Naive B cell (primary cell): ENCODE results near the gene ABCB9. TPM values are rescaled to one million over a fixed set of nuclear protein-coding genes. Genes with fewer than 3 reads are reported as not detected.

Experiments
- ATAC-seq, 2 donors: fragments of 150-1000 bp; cut with Tn5 transposase; 2 replicates each; pipeline ENCODE4 v1.10.0; 2021; ENCODE audit warnings: low read depth in 2 of 2, mild to moderate bottlenecking in 2 of 2, moderate library complexity in 2 of 2
- DNase-seq: peaks from one replicate; pipeline ENCODE4 v3.0.0; 2022
- H3K27ac Mint-ChIP-seq, 6 donors: one replicate each; pipeline ENCODE4 v1.8.0; 2020 to 2022; ENCODE audit warnings: mild to moderate bottlenecking in 6 of 6, mixed read lengths in 6 of 6, moderate library complexity in 5 of 6, inconsistent platforms in 2 of 6
- H3K27me3 Mint-ChIP-seq, 3 donors: one replicate each; pipeline ENCODE4 v1.8.0; 2021 to 2022; ENCODE audit warnings: mixed read lengths in 3 of 3, mild to moderate bottlenecking in 1 of 3
- H3K36me3 Mint-ChIP-seq, 2 donors: one replicate each; pipeline ENCODE4 v1.8.0; 2020 to 2022; ENCODE audit warnings: mixed read lengths in 2 of 2, inconsistent platforms in 1 of 2, mild to moderate bottlenecking in 1 of 2
- H3K4me1 Mint-ChIP-seq, 3 donors: one replicate each; pipeline ENCODE4 v1.8.0; 2020 to 2022; ENCODE audit warnings: mixed read lengths in 3 of 3, inconsistent platforms in 1 of 3, mild to moderate bottlenecking in 1 of 3, moderate library complexity in 1 of 3
- H3K4me3 Mint-ChIP-seq, 8 donors: one replicate each; pipeline ENCODE4 v1.8.0; 2020 to 2022; ENCODE audit warnings: mild to moderate bottlenecking in 8 of 8, mixed read lengths in 8 of 8, moderate library complexity in 8 of 8, inconsistent platforms in 2 of 8
- H3K9me3 Mint-ChIP-seq, 7 donors: one replicate each; pipeline ENCODE4 v1.8.0; 2020 to 2022; ENCODE audit warnings: mixed read lengths in 7 of 7, mild to moderate bottlenecking in 5 of 7, inconsistent platforms in 2 of 7, moderate library complexity in 1 of 7
- polyA plus RNA-seq, 6 donors: library from polyadenylated mRNA; unstranded; fragments of 300-500 nt; fragmentation: Illumina TruSeq; gene quantifications; one replicate each; pipeline ENCODE4 v1.2.3, GENCODE V29; 2021; ENCODE audit warnings: low read depth in 6 of 6

The ABCB9 gene
- polyA plus RNA-seq, 6 donors from 2014 or later, result 0.18 to 0.59 (median 0.31) TPM; not detected in 1

DNA sequence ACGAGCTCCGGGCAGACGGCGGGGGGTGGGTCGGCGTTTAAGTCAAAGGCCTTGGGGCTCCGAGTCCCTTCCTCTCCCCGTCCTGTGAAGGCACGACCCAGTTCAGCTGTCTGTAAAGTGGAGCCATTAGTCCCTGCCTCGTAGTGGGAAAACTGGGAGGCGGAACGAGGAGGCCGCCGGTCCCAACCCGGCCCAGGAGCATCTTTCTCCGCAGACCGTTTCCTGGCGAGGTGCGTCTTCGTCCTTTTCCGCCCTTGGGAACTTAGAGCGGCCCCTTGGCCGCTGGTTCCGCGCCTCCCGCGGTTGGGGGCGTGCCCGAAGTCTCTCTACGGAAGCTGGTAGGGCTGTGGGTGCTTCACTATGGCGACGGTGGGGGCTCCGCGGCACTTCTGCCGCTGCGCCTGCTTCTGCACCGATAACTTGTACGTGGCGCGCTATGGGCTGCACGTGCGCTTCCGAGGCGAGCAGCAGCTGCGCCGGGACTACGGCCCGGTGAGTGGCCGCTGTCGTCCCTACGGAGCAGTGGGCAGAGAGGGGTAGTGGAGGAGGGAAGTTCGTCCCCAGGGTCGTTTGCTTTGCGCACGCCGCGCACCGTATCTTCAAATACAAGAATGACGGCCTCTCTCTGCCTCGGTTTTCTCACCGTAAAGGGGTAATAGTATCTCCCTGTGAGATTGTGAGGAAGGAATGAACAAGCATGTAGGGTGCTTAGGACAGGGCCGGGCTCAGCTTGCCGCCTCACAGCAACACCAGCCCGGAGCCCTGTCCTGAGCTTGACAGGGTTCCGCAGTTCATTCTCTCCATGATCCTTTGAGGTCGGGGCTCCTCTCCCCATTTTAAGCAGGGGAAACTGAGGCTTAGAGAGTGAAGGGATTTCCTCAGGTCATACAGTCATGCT is 8.9 kb upstream of the ABCB9 start, which contains the start of gene OGFOD2:
Gene OGFOD2 (plus strand): TSS at position 353 of the 898 bp plus-strand sequence. CDS start 8 bp downstream, at position 361.
- Mint-ChIP-seq H3K4me3 (peak within 1 kb of the TSS; percentile 97 to 99 (median 99)), H3K9me3 (no peaks in the 10 kb centered on the region), H3K27me3 (no peaks in the 10 kb centered on the region), H3K36me3 (no peaks in the 10 kb centered on the region), H3K27ac (peak within 1 kb of the TSS; percentile 96 to 100 (median 99)), H3K4me1 (peaks cover 6 to 52% (median 26%) of the 10 kb centered on the region in 3 donors)
- ATAC-seq (peak; percentile 82 to 83), DNase-seq (peak; percentile 90)

DNA sequence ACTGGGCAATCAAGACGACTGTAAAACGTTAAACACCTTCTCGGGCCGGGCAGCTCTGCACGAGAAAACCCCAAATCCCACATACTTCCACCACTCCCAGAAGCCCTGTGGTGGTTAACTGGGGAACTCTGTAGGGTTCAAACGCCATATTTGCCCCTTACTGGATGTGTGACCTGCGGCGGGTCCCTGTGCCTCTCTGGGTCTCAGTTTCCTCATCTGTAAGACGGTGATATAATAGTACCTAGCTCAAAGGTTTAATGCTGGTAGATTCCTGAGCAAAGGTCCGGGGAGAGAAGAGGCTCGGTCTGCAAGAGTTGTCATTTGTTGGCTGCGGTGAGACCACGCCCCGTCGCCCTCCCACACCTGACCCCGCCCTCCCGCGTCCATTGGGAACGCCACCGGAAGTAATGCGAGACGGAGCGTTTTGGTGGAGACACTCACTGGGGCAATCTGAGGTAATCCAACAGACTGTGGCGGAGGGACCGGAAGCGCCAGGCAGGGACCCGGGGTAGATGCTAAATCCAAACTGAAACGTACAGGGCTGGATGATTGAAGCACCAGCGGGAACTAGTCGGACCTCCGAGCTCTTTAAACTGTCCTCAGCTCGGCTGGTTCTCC is 8.1 kb upstream of the ABCB9 start:
- Mint-ChIP-seq H3K27me3 (no peaks in the 10 kb centered on the region), H3K36me3 (no peaks in the 10 kb centered on the region), H3K4me1 (peaks cover 4 to 44% (median 19%) of the 10 kb centered on the region in 3 donors), H3K9me3 (no peaks in the 10 kb centered on the region), H3K4me3 (peak overlapping the region; percentile 97 to 99 (median 99)), H3K27ac (peak overlapping the region; percentile 96 to 100 (median 99))
- DNase-seq, result peak; percentile 99
- ATAC-seq, result peak; percentile 87

DNA sequence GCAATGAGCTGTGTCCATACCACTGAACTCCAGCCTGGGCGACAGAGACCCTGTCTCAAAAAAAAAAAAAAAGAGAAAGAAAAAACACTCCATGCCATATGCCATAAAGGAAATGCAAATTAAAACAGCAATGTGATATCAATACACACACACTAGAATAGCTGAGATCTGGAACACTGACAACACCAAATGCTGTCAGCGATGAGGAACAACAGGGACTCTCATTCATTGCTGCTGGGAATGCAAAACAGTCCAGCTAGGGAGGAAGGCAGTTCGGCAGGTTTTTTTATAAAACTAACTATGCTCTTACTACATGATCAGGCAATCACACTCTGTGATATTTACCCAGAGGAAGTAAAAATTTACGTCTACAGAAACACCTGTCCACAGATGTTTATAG is 3.4 kb upstream of the ABCB9 start:
- DNase-seq (no peak), ATAC-seq (no peak)
- no peaks in the 10 kb centered on the region for H3K9me3 Mint-ChIP-seq
- peak overlapping the region in 1 of 6 donors; percentile 58 for H3K27ac Mint-ChIP-seq
- no peaks in the 10 kb centered on the region for H3K27me3 Mint-ChIP-seq
- no peaks in the 10 kb centered on the region for H3K36me3 Mint-ChIP-seq
- peaks cover 5 to 16% (median 8%) of the 10 kb centered on the region in 3 donors for H3K4me1 Mint-ChIP-seq
- peak overlapping the region in 1 of 8 donors; percentile 41 for H3K4me3 Mint-ChIP-seq

DNA sequence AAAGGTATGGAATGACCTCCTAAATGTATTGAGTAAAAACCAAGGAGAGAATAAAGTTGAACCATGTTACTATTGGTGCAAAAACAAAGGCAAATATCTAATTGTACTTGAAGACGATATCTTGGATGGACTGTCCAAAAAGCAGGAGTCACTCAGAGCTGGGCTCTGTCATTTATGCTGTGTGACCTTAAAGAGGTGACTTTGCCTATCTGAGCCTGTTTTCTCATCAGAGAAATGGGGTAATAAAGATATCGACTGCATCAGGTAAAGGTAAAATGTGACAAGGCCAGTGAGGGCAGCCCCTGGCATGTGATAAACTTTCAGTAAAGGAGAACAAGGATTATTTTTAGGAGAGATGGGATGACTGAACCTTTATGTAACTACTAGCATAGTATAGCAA is 1.8 kb upstream of the ABCB9 start:
- ATAC-seq (no peak), DNase-seq (no peak)
- H3K27me3 Mint-ChIP-seq, result no peaks in the 10 kb centered on the region
- H3K4me1 Mint-ChIP-seq, result peaks cover 5 to 10% (median 6%) of the 10 kb centered on the region in 3 donors
- H3K4me3 Mint-ChIP-seq, result no peak overlapping the region
- no peaks in the 10 kb centered on the region for H3K9me3 Mint-ChIP-seq
- H3K36me3 Mint-ChIP-seq, result no peaks in the 10 kb centered on the region
- H3K27ac Mint-ChIP-seq, result peak overlapping the region in 1 of 6 donors; percentile 7

DNA sequence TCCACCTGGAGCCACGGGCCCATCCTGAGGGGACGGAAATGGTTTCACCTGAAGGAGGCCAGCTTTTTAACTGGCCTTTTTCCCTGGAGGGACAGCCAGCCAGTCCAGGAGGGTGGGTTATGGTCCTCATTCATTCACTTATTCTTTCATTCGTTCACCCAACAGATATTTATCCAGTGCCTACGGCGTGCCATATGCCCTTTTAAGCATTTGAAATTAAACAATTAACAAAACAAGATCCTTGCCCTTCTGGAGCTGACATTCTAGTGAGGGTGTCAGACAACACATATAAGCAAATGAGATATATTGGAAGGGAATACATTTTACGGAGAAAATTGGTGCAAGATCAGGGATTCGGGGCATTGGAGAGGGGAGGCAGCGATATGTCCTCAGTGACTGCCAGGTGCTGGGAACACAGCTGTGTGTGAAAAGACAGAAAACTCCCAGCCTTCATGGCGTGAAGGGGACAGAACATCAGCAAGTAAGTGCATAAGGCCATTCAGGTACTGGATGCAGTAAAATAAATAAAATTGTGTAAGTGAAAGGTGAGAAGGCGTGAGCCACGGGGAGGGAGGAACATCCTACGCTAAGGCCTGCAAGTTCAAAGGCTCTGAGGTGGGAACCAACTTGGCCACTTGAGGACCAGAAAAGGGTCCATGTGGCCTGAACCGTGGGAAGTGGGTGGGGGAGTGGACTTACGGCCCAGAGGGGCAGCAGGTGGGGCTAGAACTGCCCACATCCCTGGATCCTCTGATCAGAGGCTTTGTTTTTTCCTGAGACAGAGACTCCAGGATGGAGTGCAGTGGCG is 684 bp upstream of the ABCB9 start:
- ATAC-seq (no peak), DNase-seq (no peak)
- Mint-ChIP-seq H3K27ac (peak overlapping the region in 2 of 6 donors; percentile 39 to 57), H3K9me3 (no peaks in the 10 kb centered on the region), H3K36me3 (no peaks in the 10 kb centered on the region), H3K27me3 (no peaks in the 10 kb centered on the region), H3K4me3 (peak overlapping the region in 7 of 8 donors; percentile 22 to 71 (median 57)), H3K4me1 (peaks cover 5 to 10% (median 6%) of the 10 kb centered on the region in 3 donors)

DNA sequence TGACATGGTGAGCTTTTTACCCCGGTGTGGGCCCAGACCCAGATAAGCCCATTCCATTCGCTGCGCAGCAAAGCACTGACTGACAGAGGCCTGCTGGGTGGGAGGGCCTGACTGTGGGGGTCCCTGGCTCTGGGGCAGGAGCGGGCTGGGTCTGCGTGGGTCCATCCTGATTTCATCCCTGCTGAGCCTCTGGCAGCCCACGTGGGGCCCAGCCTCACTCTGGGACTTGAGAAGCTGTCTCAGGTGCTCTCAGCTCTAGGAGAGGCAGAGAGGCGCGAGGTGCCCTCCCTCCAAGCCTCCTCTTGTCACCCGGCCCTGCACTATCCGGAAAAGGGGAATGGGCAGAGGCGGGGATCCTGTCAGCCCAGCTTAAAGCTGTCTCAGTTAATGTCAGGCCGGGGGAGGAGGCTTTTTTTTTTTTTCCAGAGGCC is 927 bp downstream of the ABCB9 start:
- ATAC-seq, result no peak
- H3K9me3 Mint-ChIP-seq, result no peaks in the 10 kb centered on the region
- H3K36me3 Mint-ChIP-seq, result no peaks in the 10 kb centered on the region
- DNase-seq, result no peak
- peaks cover 5 to 10% (median 6%) of the 10 kb centered on the region in 3 donors for H3K4me1 Mint-ChIP-seq
- no peaks in the 10 kb centered on the region for H3K27me3 Mint-ChIP-seq
- H3K27ac Mint-ChIP-seq, result no peak overlapping the region
- peak overlapping the region in 7 of 8 donors; percentile 19 to 62 (median 39) for H3K4me3 Mint-ChIP-seq

DNA sequence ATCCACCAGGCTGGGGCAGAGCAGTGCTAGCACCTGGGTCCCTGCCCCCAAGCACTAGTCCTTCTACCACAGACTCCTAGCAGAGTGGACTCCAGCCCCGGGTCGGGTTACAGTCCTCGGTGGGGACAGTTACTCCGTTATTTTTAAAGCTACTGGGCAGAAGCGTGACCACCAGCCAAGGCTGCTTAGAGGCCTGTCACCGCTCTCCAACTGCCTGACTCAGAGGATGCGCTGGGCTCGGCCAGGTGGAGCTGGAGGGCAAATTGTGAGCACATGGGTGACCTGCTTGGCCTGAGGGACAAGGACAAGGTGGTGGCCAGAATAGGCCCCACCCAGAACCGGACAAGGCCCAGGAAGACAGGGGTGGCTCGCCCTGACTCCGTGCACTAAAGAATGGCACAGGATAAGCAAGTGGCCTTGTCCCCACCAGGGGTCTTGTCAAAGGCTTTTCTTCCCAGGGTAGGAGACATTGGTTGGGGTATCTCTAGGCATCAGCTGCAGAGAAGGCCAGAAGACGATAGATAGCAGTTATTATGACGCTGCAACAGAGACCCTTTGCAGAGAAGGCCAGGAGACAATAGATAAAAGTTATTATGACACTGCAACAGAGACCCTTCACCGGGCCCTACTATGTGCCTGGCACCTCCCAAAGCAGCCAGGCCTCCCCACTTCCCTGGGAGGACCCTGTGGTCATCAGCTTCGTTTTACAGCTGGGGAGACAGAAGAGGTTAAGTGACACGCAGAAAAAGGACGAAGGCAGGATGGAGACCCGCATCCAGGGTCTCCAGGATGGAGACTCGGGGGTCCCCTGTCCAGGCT is 1.6 kb downstream of the ABCB9 start:
- peaks cover 5 to 10% (median 6%) of the 10 kb centered on the region in 3 donors for H3K4me1 Mint-ChIP-seq
- peak overlapping the region in 1 of 6 donors; percentile 37 for H3K27ac Mint-ChIP-seq
- no peaks in the 10 kb centered on the region for H3K9me3 Mint-ChIP-seq
- ATAC-seq (no peak), DNase-seq (no peak)
- no peaks in the 10 kb centered on the region for H3K36me3 Mint-ChIP-seq
- H3K27me3 Mint-ChIP-seq, result no peaks in the 10 kb centered on the region
- peak overlapping the region; percentile 21 to 79 (median 52) for H3K4me3 Mint-ChIP-seq

DNA sequence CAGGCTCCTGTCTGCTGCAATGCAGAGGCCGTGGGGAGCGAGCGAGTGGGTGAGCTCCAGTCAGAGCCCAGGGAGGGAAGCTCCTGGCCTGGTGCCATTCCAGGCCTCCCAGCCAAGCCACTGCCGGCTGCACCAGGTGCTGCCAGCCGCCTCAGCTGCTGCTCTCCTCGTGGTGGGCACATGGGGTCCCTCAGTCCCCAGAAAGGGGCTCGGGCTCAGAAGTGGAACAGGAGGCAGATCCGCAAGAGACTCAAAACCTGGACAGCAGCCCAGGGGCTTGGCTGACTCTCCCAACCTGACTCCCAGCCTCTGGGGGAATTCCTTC is 2.4 kb downstream of the ABCB9 start:
- Mint-ChIP-seq H3K27me3 (no peaks in the 10 kb centered on the region), H3K27ac (no peak overlapping the region), H3K36me3 (no peaks in the 10 kb centered on the region), H3K9me3 (no peaks in the 10 kb centered on the region), H3K4me1 (peaks cover 5 to 10% (median 6%) of the 10 kb centered on the region in 3 donors), H3K4me3 (no peak overlapping the region)
- DNase-seq, result no peak
- ATAC-seq, result no peak

DNA sequence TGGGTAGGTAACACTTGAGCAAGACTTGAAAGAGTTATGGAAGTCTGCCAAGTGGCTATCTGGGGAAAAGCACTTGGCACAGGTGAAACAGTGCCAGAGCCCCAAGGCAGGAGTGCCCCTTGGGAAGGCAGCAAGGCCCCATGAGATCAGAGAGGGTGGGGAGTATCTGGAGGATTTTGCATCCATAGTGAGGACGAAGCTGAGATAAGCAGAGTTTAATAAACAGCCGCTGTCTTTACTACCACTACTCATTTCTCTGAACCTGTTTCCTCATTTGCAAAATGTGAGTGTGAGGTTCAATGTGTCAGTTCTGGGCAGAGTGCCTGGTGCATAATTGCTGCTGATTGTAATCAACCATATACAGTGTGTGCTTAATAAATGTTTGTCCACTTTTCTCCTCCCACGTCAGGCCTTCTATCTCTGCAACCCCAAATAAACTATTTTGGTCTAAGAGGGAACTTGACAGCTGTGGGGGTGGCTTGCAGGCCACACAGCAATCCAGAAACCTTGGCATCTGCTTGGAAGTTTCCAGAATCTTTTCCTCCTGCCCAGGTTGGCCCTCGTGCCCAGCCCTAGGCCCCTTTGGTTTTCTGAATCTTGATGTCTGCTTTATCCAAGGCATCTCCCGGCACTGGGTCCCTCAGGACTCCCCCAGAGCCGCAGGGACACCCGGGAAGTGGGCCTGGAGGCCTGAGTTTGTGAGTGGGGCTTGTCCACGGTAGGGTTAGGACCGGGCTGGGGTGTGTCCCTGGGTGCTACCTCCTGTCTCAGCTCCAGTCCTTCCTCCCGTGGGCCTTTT is 4.5 kb downstream of the ABCB9 start:
- no peak overlapping the region for H3K27ac Mint-ChIP-seq
- H3K9me3 Mint-ChIP-seq, result no peaks in the 10 kb centered on the region
- DNase-seq, result no peak
- H3K27me3 Mint-ChIP-seq, result no peaks in the 10 kb centered on the region
- ATAC-seq, result no peak
- peaks cover 2 to 6% (median 2%) of the 10 kb centered on the region in 3 donors for H3K4me1 Mint-ChIP-seq
- no peaks in the 10 kb centered on the region for H3K36me3 Mint-ChIP-seq
- H3K4me3 Mint-ChIP-seq, result no peak overlapping the region

DNA sequence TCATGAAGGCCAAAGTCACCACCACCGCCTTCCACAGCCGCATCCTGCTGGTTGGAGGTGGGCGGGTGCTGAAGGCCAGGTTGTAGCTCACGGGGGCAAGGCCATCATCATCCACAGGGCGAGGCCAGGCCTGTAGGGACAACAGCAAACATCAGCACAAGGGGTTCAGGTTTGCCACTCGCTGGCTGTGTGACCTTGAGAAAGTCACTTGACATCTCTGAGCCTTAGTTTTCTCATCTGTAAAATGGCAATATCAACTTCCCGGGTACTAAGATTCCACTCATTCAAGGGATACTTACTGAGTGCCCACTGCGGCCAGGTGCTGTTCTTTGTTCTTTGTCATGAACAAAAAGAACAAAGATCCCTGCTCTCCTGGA is 6.1 kb downstream of the ABCB9 start:
- no peak for DNase-seq
- no peak for ATAC-seq
- H3K9me3 Mint-ChIP-seq, result no peaks in the 10 kb centered on the region
- H3K27me3 Mint-ChIP-seq, result no peaks in the 10 kb centered on the region
- no peak overlapping the region for H3K4me3 Mint-ChIP-seq
- no peak overlapping the region for H3K27ac Mint-ChIP-seq
- peaks cover 0 to 5% (median 0%) of the 10 kb centered on the region in 3 donors for H3K4me1 Mint-ChIP-seq
- H3K36me3 Mint-ChIP-seq, result no peaks in the 10 kb centered on the region

DNA sequence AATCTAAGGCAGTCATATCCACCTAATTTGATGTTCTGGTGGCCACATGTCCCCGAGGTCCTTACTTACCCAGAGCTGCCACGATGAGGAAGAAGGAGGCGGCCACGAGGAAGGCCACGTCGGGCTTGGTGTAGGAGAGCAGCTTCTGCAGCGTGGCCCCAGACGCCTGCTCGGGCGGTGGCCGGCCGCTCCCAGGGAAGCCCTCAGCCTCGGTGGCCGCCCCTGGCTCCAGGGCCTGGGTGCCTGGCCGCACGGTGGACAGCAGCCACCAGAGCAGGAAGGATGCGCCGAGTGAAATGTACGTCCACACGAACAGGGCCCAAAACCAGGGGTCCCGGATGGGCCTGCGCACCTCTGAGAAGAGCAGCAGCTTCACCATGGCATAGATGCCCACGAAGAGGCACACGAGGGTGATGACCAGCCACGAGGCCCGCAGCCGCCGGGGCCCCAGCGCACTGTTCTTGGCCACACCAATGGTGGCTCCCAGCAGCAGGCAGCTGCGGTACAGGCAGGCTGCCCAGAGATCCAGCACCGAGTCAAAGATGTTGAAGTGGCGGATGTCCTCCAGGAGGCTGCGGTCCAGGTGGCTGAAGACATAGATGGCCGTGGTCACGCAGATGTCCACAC is 6.6 kb downstream of the ABCB9 start:
- Mint-ChIP-seq H3K4me1 (peaks cover 0 to 2% (median 0%) of the 10 kb centered on the region in 3 donors), H3K27ac (no peak overlapping the region), H3K27me3 (no peaks in the 10 kb centered on the region), H3K36me3 (no peaks in the 10 kb centered on the region), H3K9me3 (no peaks in the 10 kb centered on the region), H3K4me3 (no peak overlapping the region)
- ATAC-seq (no peak), DNase-seq (no peak)
